ENCODE measurements around the gene SCRT2. TPM values are rescaled to one million over a fixed set of nuclear protein-coding genes. Genes with fewer than 3 reads are reported as not detected.

The SCRT2 gene
- total RNA-seq, 4 donors from 2014 or later: not detected

DNA sequence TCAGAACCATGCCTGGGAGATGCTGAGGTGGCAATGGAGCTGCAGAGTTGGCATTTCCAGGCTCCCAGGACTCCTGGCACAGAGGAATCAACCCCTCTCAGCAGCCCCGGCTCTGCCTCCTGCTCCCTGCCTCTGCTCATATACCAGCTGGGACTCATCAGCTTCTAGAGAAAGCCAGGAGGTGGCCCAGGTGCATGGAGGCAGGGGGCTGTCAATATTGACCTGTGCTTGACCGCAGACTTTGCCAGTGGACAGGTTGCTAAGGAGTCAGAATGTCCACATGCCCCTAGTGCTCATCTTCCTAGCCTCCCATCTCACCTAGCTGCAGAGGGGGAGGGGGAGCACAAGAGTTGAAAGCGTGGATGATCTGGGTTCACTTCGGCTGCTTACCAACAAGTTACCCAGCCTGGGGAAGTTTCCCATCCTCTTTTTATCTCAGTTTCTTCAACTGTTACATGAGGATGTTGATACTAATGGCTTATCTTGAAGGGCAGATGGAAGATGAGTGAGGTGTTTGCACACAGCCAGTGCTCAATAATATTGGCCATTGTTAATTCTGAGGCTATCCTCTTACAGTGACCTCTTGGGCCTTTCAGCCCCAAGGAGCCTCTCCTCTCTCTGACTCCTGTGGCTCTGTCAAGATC, 9.2 kb upstream of the SCRT2 start:
- DNase-seq (ENCODE audit: low spot score): no peak
- TF ChIP-seq, protein P1, sequence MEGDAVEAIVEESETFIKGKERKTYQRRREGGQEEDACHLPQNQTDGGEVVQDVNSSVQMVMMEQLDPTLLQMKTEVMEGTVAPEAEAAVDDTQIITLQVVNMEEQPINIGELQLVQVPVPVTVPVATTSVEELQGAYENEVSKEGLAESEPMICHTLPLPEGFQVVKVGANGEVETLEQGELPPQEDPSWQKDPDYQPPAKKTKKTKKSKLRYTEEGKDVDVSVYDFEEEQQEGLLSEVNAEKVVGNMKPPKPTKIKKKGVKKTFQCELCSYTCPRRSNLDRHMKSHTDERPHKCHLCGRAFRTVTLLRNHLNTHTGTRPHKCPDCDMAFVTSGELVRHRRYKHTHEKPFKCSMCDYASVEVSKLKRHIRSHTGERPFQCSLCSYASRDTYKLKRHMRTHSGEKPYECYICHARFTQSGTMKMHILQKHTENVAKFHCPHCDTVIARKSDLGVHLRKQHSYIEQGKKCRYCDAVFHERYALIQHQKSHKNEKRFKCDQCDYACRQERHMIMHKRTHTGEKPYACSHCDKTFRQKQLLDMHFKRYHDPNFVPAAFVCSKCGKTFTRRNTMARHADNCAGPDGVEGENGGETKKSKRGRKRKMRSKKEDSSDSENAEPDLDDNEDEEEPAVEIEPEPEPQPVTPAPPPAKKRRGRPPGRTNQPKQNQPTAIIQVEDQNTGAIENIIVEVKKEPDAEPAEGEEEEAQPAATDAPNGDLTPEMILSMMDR (IDR thresholded peaks at IDR 0.05): no peak
- ATAC-seq (ENCODE audit: low FRiP score): no peak

DNA sequence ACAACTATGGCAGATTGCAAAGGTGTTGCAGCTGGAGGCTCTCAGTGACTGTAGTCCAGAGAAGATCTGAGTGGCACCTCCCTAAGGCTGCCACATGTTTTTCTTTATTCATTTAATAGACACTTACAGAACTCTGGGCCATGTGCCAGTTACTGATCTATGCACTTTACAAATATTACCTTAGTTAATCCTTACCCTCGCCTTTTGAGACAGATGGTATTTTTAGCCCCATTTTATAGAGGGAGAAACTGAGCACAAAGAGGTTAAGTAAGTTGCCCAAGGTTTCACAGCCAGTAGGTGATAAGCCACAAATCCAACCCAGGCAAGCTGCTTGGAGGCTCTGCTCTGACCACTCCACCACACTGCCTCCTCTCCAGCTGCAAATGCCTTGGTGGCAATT, 6.5 kb upstream of the SCRT2 start:
- DNase-seq (ENCODE audit: low spot score): no peak
- TF ChIP-seq, protein P1 (IDR thresholded peaks at IDR 0.05): no peak
- no peak for ATAC-seq (ENCODE audit: low FRiP score)

DNA sequence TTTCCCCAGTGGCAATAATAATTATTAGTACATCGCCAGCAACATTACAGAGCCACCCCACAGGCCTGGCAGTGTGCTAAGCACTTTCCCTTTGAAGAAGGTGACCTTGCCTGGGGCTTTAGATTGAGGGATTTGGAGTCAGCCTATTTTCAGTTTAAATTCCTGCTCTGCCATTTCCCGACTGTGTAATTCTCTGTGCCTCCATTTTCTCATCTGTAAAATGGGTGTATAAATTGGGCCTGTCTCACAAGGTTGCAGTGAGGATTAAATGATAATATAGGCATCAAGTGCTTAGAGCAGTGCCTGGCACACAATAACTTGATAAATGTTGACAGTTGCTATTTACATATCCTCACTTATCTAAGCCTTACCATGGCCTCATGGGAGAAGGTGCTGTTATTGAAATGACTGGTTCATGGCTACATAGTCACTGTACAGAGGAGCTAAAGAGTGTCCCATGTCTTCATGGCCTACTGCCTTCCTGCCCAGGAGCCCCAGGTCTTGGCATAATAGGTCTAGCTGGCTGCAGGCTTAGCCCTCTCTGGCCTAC, 5.1 kb upstream of the SCRT2 start:
- ATAC-seq (ENCODE audit: low FRiP score) (no peak), DNase-seq (ENCODE audit: low spot score) (no peak)
- TF ChIP-seq, protein P1 (IDR thresholded peaks at IDR 0.05): no peak

DNA sequence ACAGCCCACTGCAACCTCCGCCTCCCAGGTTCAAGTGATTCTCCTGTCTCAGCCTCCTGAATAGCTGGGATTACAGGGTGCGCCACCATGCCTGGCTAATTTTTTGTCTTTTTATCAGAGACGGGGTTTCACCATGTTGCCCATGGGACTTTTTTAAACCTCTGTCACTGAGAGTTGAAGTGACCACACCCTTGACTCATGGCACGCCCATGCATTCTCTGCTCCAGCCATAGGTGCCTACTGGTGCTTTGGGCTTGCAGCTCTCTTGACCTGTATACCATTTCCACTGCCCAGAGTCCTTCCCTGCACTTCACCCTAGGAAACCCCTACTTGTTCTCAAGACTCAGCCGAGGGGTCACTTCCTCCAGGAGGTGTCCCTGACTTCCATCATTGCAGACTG, 2.4 kb upstream of the SCRT2 start:
- ATAC-seq (ENCODE audit: low FRiP score) (no peak), DNase-seq (ENCODE audit: low spot score) (no peak)
- TF ChIP-seq, protein P1 (IDR thresholded peaks at IDR 0.05): no peak

DNA sequence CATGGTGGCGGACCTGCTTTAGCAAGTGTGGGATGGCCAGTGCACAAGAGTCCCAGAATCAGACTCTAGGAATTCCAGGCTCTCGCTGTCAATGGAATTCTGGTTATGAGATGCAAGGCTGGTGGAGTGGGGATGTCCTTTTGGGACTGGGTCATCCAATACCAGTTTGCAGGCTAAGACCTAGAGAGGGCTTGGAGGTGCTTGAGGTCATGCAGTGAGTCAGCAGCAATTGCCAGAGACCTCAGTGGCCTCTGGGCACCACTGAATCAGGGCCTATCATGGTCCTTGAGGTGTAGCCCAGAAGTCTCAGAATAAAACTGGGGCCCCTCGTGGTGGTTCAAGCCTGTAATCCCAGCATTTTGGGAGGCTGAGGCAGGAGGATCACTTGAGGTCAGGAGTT, 1.4 kb upstream of the SCRT2 start:
- DNase-seq (ENCODE audit: low spot score) (no peak), ATAC-seq (ENCODE audit: low FRiP score) (no peak)
- TF ChIP-seq, protein P1 (IDR thresholded peaks at IDR 0.05): no peak

DNA sequence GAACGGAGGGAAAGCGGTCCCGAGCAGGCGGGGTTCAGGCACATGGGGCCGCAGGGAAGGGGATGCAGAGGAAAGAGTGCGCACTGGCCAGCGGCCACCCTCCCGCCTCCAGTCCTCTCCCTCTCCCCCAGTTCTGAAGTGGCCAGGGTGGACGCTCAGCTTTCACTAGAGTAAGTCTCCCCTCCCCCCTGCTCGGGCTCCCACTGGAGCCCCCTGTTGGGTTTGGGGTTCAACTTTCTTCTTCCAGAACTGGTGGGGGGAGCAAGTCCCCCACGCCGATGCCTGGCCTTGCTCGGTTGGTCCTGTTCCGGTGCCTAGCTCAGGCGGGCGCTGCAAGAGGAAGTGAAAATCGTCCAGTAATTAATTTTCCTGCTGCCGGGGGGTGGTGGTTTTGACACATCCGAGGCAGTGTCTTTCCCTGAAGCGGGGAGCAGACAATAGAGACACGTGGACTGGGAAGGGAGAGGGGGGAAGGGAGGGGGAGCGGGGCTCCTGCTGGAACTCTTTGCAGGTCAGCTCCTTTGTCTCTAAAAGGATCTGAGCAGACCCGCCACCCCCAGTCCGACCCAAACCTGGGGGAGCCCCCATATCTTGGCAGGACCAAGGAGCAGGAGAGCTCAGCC, 824 bp upstream of the SCRT2 start:
- no peak for ATAC-seq (ENCODE audit: low FRiP score)
- TF ChIP-seq, protein P1 (IDR thresholded peaks at IDR 0.05): no peak
- DNase-seq (ENCODE audit: low spot score): no peak

DNA sequence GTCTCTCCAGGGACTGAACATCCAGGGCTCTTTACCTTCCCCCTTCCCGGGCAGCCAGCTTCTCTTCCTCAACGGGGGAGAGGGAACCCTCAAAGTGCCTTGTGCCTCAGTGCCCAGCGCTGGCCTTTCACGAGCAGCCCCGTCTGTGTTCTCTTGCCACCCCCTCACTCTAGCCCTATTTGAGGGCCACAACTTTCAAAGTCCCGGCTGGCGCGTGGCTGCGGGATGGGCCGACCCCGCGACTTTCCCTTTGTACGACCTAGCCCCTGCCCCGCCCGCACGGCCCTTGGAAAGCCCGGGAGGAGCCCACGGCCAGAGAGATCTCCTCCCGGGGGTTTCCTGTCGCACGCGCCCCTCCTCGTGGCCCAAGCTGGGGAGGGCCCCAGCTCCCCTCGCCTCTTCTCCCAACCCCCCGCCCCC, 559 bp downstream of the SCRT2 start:
- TF ChIP-seq, protein P1 (IDR thresholded peaks at IDR 0.05): no peak
- ATAC-seq (ENCODE audit: low FRiP score) (no peak), DNase-seq (ENCODE audit: low spot score) (no peak)
